Upper lobe of left lung (tissue), 6 donors: ENCODE data around the gene WDR35. TPM values are rescaled to one million over a fixed set of nuclear protein-coding genes. Genes with fewer than 3 reads are reported as not detected.

ENCODE experiments used
- ATAC-seq, 2 donors: fragments of 200-7000 bp; cut with Tn5 transposase; one replicate each; pipeline ENCODE4 v1.9.1; 2022; ENCODE audit warnings: mild to moderate bottlenecking in 2 of 2, moderate library complexity in 2 of 2; ENCODE audit not compliant: low FRiP score in 2 of 2
- DNase-seq, 2 donors: peaks; one replicate each; pipeline ENCODE4 v3.0.0-alpha.2; 2019 to 2020
- H3K27ac ChIP-seq, 4 donors: fragments of 200-600 bp; sonication (generic); one replicate each; pipeline ENCODE4 v1.5.1; 2016 to 2019
- H3K27me3 ChIP-seq, 4 donors: fragments of 200-600 bp; sonication (generic); one replicate each; pipeline ENCODE4 v1.5.1; 2017 to 2019
- H3K36me3 ChIP-seq, 4 donors: fragments of 200-600 bp; sonication (generic); one replicate each; pipeline ENCODE4 v1.5.1; 2016 to 2019
- H3K4me1 ChIP-seq, 4 donors: fragments of 200-600 bp; sonication (generic); one replicate each; pipeline ENCODE4 v1.5.1; 2018 to 2019
- H3K4me3 ChIP-seq, 4 donors: fragments of 200-600 bp; sonication (generic); one replicate each; pipeline ENCODE4 v1.5.1; 2017 to 2019; ENCODE audit warnings: mild to moderate bottlenecking in 2 of 4, moderate library complexity in 1 of 4
- H3K9me3 ChIP-seq, 4 donors: fragments of 200-600 bp; sonication (generic); one replicate each; pipeline ENCODE4 v1.5.1; 2018 to 2019
- EP300 ChIP-seq, 4 donors: sonication (generic); formaldehyde crosslinking; IDR thresholded peaks; one replicate each; pipeline ENCODE4 v1.5.1; 2017; ENCODE audit warnings: antibody characterized with exemption in 4 of 4, control low read depth in 2 of 4
- POLR2A ChIP-seq, 4 donors: fragments of 450-650 bp; IDR thresholded peaks; one replicate each; pipeline ENCODE4 v1.5.1; 2016 to 2017; ENCODE audit warnings: antibody characterized with exemption in 4 of 4, mild to moderate bottlenecking in 2 of 4
- POLR2AphosphoS5 ChIP-seq, 2 donors: sonication (generic); formaldehyde crosslinking; IDR thresholded peaks; one replicate each; pipeline ENCODE4 v1.5.1; 2017; ENCODE audit warnings: antibody characterized with exemption in 2 of 2
- WGBS, 2 donors: methylation state at CpG; one replicate each; pipeline ENCODE4 v1.1.5; 2017 to 2018; 5-methylcytosine and 5-hydroxymethylcytosine counted together
- total RNA-seq, 6 donors: library from RNA; depleted of rRNA in 4 of 6; stranded (reverse); fragments of >200 nt in 4 of 6; gene quantifications; one replicate each; pipeline versions ENCODE4 v1.1.0 to v1.2.1, GENCODE V29; 2016 to 2021
- TF ChIP-seq, protein P1 (sequence below), 6 experiments: fragments of 450-650 bp in 4 of 6; fragments of 200-600 bp in 2 of 6; sonication (generic) in 2 of 6; IDR thresholded peaks; one replicate each; pipeline ENCODE4 v1.5.1; 2016 to 2019; ENCODE audit warnings: antibody characterized with exemption in 6 of 6
- donor health status: DM: no; HTN: no; CAD: no; lungs with moderate emphysema.
- donor health status: DM: no; HTN: yes; CAD: no; lungs with severe emphysema.

WDR35 gene
- total RNA-seq, 6 donors from 2014 or later, result 4.4 to 16.5 (median 6.9) TPM

DNA sequence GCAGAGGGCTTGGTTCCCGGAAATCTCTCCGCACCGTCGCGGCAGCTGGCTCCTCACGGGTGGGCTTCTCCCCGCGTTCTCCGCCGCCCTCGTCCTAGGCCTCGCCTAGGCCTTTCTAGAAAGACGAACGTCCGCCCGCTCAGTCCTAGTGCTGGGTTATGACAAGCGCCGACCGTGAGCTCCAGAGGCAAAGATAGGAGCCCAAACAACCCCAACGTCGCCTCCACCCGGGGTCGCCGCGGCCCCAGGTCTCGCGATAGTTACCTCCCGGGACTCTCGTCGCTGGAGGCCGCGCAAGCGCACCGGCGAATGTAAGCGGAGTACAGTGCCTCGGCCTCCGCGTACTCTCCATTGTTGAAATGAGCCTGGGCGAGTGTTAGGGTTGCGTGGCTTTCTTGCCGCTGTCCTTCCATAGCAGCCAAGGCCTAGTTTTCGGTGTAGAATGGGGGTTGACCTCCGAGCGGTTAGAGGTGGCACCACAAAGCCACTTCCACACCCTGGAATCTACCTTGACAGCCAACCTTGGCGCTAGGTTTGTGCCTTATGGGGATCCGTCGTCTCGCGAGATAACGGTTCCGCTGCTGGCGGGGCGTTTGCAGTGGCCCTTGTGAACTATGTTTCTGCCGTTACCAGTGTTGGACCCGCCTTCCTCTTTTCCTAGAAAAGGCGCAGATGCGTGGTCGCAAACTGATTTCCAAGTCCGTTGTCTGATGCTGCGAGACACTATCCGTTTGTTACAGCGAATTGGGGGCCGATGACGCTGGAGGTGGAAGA lies 88.3 kb downstream of the WDR35 start, which contains the start of gene TTC32:
Gene TTC32 (minus strand): TSS at position 542 of the 774 bp plus-strand sequence. CDS start 129 bp downstream, at position 413.
- DNase-seq (peak; percentile 90 to 98), ATAC-seq (peak; percentile 98)
- H3K27ac ChIP-seq, result peak within 1 kb of the TSS; percentile 96 to 98 (median 96)
- peak in 1 of 4 donors; percentile 5 for TF ChIP-seq EP300 (IDR thresholded peaks at IDR 0.05)
- peak; percentile 78 to 84 for TF ChIP-seq POLR2AphosphoS5 (IDR thresholded peaks at IDR 0.05)
- TF ChIP-seq, protein P1, sequence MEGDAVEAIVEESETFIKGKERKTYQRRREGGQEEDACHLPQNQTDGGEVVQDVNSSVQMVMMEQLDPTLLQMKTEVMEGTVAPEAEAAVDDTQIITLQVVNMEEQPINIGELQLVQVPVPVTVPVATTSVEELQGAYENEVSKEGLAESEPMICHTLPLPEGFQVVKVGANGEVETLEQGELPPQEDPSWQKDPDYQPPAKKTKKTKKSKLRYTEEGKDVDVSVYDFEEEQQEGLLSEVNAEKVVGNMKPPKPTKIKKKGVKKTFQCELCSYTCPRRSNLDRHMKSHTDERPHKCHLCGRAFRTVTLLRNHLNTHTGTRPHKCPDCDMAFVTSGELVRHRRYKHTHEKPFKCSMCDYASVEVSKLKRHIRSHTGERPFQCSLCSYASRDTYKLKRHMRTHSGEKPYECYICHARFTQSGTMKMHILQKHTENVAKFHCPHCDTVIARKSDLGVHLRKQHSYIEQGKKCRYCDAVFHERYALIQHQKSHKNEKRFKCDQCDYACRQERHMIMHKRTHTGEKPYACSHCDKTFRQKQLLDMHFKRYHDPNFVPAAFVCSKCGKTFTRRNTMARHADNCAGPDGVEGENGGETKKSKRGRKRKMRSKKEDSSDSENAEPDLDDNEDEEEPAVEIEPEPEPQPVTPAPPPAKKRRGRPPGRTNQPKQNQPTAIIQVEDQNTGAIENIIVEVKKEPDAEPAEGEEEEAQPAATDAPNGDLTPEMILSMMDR (IDR thresholded peaks at IDR 0.05), result peak in 2 of 6 experiments; percentile 18 to 29
- peak in 3 of 4 donors; percentile 67 to 90 (median 90) for TF ChIP-seq POLR2A (IDR thresholded peaks at IDR 0.05)
- no peaks in the 10 kb centered on the region for H3K36me3 ChIP-seq
- WGBS, 2 donors, result 0 to 1% methylated on average over 24 to 59 of the region's 65 CpGs
- no peaks in the 10 kb centered on the region for H3K9me3 ChIP-seq
- peaks cover 25 to 45% (median 33%) of the 10 kb centered on the region in 4 donors for H3K4me1 ChIP-seq
- peak within 1 kb of the TSS; percentile 51 to 86 (median 82) for H3K4me3 ChIP-seq
- no peaks in the 10 kb centered on the region for H3K27me3 ChIP-seq

DNA sequence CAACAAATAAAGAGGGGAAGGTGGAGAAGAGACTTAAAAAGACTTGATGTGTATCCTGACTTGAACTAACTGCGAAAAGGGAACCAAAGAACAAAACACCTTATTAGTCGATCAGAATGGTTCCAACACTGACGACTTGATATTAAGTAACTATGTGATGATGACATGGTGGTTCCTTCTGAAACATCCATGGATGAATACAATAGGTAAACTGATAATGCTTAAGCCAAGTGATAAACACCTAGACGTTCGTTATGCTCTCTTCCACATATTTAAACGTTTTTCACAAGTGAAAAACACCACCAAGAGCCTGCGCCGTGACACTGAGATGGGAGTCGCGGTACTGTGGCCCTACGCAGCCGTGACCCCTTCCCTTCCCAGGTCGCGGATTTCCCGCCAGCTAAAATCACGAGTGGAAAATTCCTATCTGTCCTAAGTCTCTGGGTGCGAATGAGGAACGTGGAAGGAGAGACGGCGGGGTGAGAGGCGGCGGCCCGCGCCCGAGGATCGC lies 88.9 kb downstream of the WDR35 start:
- ATAC-seq, result peak; percentile 2 to 34
- TF ChIP-seq POLR2AphosphoS5 (IDR thresholded peaks at IDR 0.05), result no peak
- TF ChIP-seq EP300 (IDR thresholded peaks at IDR 0.05), result no peak
- no peak for TF ChIP-seq POLR2A (IDR thresholded peaks at IDR 0.05)
- TF ChIP-seq, protein P1 (IDR thresholded peaks at IDR 0.05), result no peak
- 1% methylated on average over 22 to 25 of the region's 26 CpGs for WGBS, 2 donors

DNA sequence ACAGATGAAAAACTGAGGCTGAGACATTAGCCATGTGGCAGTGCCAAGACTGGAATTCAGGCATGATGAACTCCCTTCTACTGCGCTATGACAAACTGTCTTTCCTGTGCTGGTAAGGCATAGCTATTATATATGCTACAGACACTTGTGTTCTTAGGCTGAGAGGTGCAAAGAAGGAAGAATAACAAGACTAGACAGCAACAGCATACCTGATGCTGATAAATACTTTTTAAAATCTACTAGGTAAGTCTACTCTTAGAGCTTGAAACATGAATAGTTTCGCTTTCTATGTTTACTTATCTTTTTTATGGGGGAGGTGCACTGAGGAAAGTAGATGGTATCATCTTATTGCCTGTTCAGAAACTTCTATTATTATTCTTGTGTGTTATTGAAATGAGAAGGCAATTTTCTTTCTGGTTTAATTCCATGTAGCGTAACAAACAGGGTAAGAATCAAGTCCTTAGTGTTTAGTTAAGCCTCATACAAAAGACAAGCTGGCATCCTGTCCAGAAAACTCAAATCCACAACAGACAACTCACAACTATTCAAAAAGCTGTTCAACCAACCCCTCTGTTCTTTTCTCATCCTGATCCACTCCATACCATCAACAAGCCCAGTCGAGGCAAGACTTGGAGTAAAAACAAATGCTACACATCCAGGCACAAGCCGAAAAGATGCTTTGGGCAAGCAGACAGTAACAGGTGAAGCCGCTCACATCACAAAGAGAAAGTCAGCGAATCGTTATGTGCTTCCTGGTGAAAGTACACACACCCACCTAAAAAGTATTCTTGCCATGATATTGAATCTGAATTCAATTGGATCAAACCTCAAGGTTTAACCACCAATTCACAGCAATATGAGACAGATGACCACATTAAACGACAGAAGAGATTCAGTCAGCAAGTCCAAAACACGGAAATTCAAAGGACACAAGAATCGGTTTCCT lies 89.6 kb downstream of the WDR35 start:
- H3K4me1 ChIP-seq, result peaks cover 25 to 45% (median 33%) of the 10 kb centered on the region in 4 donors
- no peak for ATAC-seq
- no peaks in the 10 kb centered on the region for H3K9me3 ChIP-seq
- DNase-seq, result no peak
- TF ChIP-seq POLR2AphosphoS5 (IDR thresholded peaks at IDR 0.05), result no peak
- TF ChIP-seq EP300 (IDR thresholded peaks at IDR 0.05), result no peak
- TF ChIP-seq POLR2A (IDR thresholded peaks at IDR 0.05), result no peak
- TF ChIP-seq, protein P1 (IDR thresholded peaks at IDR 0.05), result no peak
- no peaks in the 10 kb centered on the region for H3K27me3 ChIP-seq
- H3K27ac ChIP-seq, result peak overlapping the region; percentile 96 to 98 (median 96)
- WGBS, 2 donors, result 20 to 34% methylated on average over 11 of the region's 11 CpGs
- H3K36me3 ChIP-seq, result no peaks in the 10 kb centered on the region
- peak overlapping the region; percentile 51 to 86 (median 82) for H3K4me3 ChIP-seq

More for the DNA sequence above, 88.9 kb downstream of the WDR35 start:
- peaks cover 25 to 45% (median 33%) of the 10 kb centered on the region in 4 donors for H3K4me1 ChIP-seq
- peak overlapping the region; percentile 96 to 98 (median 96) for H3K27ac ChIP-seq
- H3K36me3 ChIP-seq, result no peaks in the 10 kb centered on the region
- H3K9me3 ChIP-seq, result no peaks in the 10 kb centered on the region
- no peak for DNase-seq
- peak overlapping the region; percentile 51 to 86 (median 82) for H3K4me3 ChIP-seq
- no peaks in the 10 kb centered on the region for H3K27me3 ChIP-seq

DNA sequence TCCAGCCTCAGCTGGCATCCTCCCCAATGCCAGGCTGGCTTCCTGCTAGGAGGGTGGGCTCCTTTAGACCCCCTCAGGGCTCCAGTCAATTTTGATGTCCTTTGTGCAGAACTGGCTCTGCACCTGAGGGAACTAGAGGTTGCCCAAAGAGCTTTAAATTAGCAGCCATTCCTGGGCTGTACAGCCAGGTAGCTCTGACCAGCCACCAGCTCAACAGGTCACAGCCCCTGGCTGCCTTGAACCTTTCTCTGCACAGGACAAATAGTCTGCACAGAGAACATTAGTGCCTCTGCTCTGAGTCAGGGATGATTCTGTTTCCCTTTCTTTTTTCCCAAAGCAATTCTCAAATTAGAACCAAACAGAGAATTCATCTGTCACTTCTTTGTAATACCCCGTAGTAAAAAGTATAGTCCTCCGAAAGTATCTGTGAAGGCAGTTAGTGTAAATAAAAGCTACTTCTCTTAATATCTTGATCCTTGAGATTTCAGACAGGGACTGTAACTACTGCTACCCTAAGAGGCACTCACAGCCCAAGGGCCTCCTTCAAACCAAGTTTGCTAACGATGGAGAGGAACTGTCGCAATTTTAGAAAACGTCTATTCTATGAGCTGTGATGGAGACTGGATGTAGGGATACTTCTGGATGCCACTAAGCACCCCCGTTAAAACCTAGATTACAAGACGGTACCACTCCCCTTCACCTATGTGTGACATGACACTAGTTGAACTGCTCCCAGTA lies 91.1 kb downstream of the WDR35 start:
- no peak overlapping the region for H3K4me3 ChIP-seq
- WGBS, 2 donors, result 58 to 71% methylated on average over 7 of the region's 7 CpGs
- no peak overlapping the region for H3K27ac ChIP-seq
- peaks cover 25 to 45% (median 36%) of the 10 kb centered on the region in 4 donors for H3K4me1 ChIP-seq
- no peak for ATAC-seq
- no peaks in the 10 kb centered on the region for H3K9me3 ChIP-seq
- DNase-seq, result peak in 1 of 2 donors; percentile 55
- no peaks in the 10 kb centered on the region for H3K36me3 ChIP-seq
- no peaks in the 10 kb centered on the region for H3K27me3 ChIP-seq
- TF ChIP-seq, protein P1 (IDR thresholded peaks at IDR 0.05), result no peak
- TF ChIP-seq POLR2A (IDR thresholded peaks at IDR 0.05) (no peak), EP300 (IDR thresholded peaks at IDR 0.05) (no peak), POLR2AphosphoS5 (IDR thresholded peaks at IDR 0.05) (no peak)
